ENCODE results near the gene FAXDC2. TPM values are rescaled to one million over a fixed set of nuclear protein-coding genes. Genes with fewer than 3 reads are reported as not detected.

FAXDC2 gene
- total and polyA plus RNA-seq, 2 of the 8 experiments (the other 6 are each of a cell fraction or from before 2014, with no cell fraction given) = 3.7 to 5.9 TPM

GRCh38 chr5:154813158-154813557 is 37.2 kb downstream of the FAXDC2 start:
- peak overlapping the region; percentile 31; the same call in 1 of the 2 replicates for H4K8ac ChIP-seq (ENCODE audit: extremely low read depth, insufficient read depth, low read length)
- no peak overlapping the region for H2BK12ac ChIP-seq (ENCODE audit: low read depth, low read length)
- H3K4me2 ChIP-seq (ENCODE audit: insufficient read depth in 1 of 2, low read depth in 2 of 2, low read length in 2 of 2) = no peak overlapping the region
- no peak overlapping the region for H3K23ac ChIP-seq (ENCODE audit: insufficient read length)
- no peak overlapping the region for H2BK5ac ChIP-seq (ENCODE audit: low read depth, low read length)
- peaks cover 35 to 89% (median 72%) of the 10 kb centered on the region in 4 experiments for H3K36me3 ChIP-seq (ENCODE audit: control insufficient read depth in 2 of 4, insufficient read depth in 4 of 4, low read length in 3 of 4)
- no peak overlapping the region for H2AK5ac ChIP-seq (ENCODE audit: low read depth, low read length)
- H3K56ac ChIP-seq (replicated peaks; ENCODE audit: insufficient read length, low read depth, low read length) = no peak overlapping the region
- H3K18ac ChIP-seq (ENCODE audit: extremely low read depth, low read length) = no peak overlapping the region
- H3K79me1 ChIP-seq (ENCODE audit: low read depth, low read length) = peaks cover 5% of the 10 kb centered on the region
- no peak overlapping the region for H3K4me3 ChIP-seq (ENCODE audit: extremely low read depth in 1 of 4, insufficient read depth in 2 of 4, low read depth in 3 of 4, low read length in 4 of 4)
- no peak overlapping the region for H4K5ac ChIP-seq (ENCODE audit: insufficient read length, low read depth, low read length)
- no peak for DNase-seq (ENCODE audit: low read depth in 1 of 2, low spot score in 2 of 2)
- H2BK20ac ChIP-seq (ENCODE audit: low read length) = no peak overlapping the region
- H3K14ac ChIP-seq (ENCODE audit: insufficient read length) = no peak overlapping the region
- FAIRE-seq = no peak
- H3K9ac ChIP-seq (replicated peaks in 1 of 4; ENCODE audit: extremely low read depth in 1 of 4, low read depth in 3 of 4, low read length in 3 of 4) = no peak overlapping the region
- no peaks in the 10 kb centered on the region for H3K27me3 ChIP-seq (replicated peaks in 1 of 4; ENCODE audit: control insufficient read depth in 3 of 4, extremely low read depth in 1 of 4, insufficient read depth in 3 of 4, low read length in 3 of 4)
- peaks cover 4 to 20% of the 10 kb centered on the region in 2 experiments for H4K20me1 ChIP-seq (replicated peaks in 1 of 2; ENCODE audit: control insufficient read depth in 1 of 2, insufficient read depth in 2 of 2, low read length in 2 of 2)
- H3K4ac ChIP-seq (replicated peaks; ENCODE audit: insufficient read length, low read depth, low read length) = no peak overlapping the region
- no peaks in the 10 kb centered on the region for H3K4me1 ChIP-seq (replicated peaks in 1 of 4; ENCODE audit: control insufficient read depth in 3 of 4, insufficient read depth in 4 of 4, low read length in 3 of 4)
- TF ChIP-seq ATF3 (IDR thresholded peaks at IDR 0.05; ENCODE audit: insufficient read depth, low read depth, low read length) (no peak), CREB1 (IDR thresholded peaks at IDR 0.05) (no peak), E2F6 (IDR thresholded peaks at IDR 0.05) (no peak), KDM5A (IDR thresholded peaks at IDR 0.05; ENCODE audit: low read length) (no peak), RXRA (IDR thresholded peaks at IDR 0.05; ENCODE audit: insufficient read depth, low read depth, low read length) (no peak), KDM4A (IDR thresholded peaks at IDR 0.05; ENCODE audit: low read depth, low read length, severe bottlenecking) (no peak), CHD1 (IDR thresholded peaks at IDR 0.05; ENCODE audit: low read depth, low read length) (no peak), POU5F1 (IDR thresholded peaks at IDR 0.05; ENCODE audit: low read depth, low read length) (no peak), POLR2AphosphoS5 (IDR thresholded peaks at IDR 0.05; ENCODE audit: low read depth, low read length) (no peak)
- no peak overlapping the region for H4K91ac ChIP-seq (replicated peaks; ENCODE audit: insufficient read length, low read length)
- no peaks in the 10 kb centered on the region for H3K9me3 ChIP-seq (ENCODE audit: insufficient read depth in 2 of 2, low read depth in 1 of 2, low read length in 1 of 2)
- no peak overlapping the region for H3K27ac ChIP-seq (ENCODE audit: low read depth, low read length)
- no peak overlapping the region for H2BK120ac ChIP-seq (replicated peaks; ENCODE audit: low read depth, low read length)
- H3K23me2 ChIP-seq (ENCODE audit: low read depth, low read length) = no peaks in the 10 kb centered on the region
- no peak overlapping the region for H2AFZ ChIP-seq (ENCODE audit: low read length)
- H2BK15ac ChIP-seq (ENCODE audit: low read length) = no peak overlapping the region
- peaks cover 0 to 8% of the 10 kb centered on the region in 2 experiments; a peak in 1 of 4 replicates for H3K79me2 ChIP-seq (ENCODE audit: control insufficient read depth in 1 of 2, insufficient read depth in 2 of 2, low read length in 2 of 2)
- CTCF ChIA-PET (ENCODE audit: partially characterized antibody) = interaction anchor here (3.4 kb wide), 1 partner anchor 163 kb away, joined by 12 read pairs; no protein-coding TSS in a partner anchor
- POLR2A ChIA-PET (ENCODE audit: partially characterized antibody) = interaction anchor here (1.1 kb wide), 1 partner anchor 12 kb away, joined by 3 read pairs; no protein-coding TSS in a partner anchor
- WGBS, 2 experiments (ENCODE audit: extremely low coverage in 1 of 2, insufficient coverage in 1 of 2, insufficient read length in 1 of 2, insufficient replicate concordance in 2 of 2, low coverage in 1 of 2, low lambda C conversion rate in 2 of 2, missing lambda C conversion rate in 1 of 2) = 88% methylated on average over 4 of the region's 4 CpGs; no CpG with 5 or more reads in 1 of the 2 experiments
